Measurements from ENCODE around the gene CACNG1. TPM values are rescaled to one million over a fixed set of nuclear protein-coding genes. Genes with fewer than 3 reads are reported as not detected.

CACNG1 gene, protein sequence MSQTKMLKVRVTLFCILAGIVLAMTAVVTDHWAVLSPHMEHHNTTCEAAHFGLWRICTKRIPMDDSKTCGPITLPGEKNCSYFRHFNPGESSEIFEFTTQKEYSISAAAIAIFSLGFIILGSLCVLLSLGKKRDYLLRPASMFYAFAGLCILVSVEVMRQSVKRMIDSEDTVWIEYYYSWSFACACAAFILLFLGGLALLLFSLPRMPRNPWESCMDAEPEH
- total RNA-seq = not detected in 2 replicates

DNA sequence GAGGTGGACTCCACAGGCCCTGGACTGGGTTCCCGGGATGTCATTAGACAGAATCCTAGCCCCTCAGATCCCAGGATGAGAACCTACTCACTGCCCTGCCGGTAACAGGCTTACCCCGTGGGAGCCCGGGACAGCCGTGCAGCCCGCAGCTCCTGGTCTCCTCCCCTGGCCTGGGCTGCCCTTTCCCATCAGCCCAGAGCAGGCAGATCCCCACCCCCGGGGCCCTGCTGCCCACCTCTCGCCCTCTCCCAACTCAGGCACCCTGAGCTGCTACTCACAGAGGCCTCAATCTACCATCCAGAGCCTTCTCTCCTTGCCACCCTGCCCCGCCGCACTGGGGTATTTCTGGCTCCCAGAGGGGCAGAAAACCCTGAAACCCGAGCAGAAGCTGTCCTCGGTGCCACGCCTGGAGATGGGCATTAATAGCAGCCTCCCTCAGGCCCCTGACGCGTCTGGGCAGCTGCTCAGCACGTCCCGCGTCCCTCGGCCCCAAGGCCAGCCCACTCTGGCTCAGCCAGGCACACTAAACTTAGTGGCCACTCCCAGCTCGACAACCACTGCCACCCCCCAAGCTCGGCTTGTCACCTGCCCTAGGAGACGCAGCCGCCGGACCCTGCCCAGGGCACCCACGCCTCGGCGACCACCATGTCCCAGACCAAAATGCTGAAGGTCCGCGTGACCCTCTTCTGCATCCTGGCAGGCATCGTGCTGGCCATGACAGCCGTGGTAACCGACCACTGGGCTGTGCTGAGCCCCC lies at the start of gene CACNG1:
TSS of gene CACNG1 (plus strand) at position 539 of the 757 bp plus-strand sequence. CDS start at position 646, 107 bp downstream.
- peaks cover 3% of the 10 kb centered on the region for H3K27me3 Mint-ChIP-seq
- H3K4me3 Mint-ChIP-seq = no peak within 1 kb of the TSS
- no peaks in the 10 kb centered on the region for H3K36me3 Mint-ChIP-seq (ENCODE audit: low read depth)
- DNase-seq = no peak
- intact Hi-C loops (cut with micrococcal nuclease) = no loop called here
- peaks cover 8% of the 10 kb centered on the region for H3K9me3 Mint-ChIP-seq
- H3K4me1 Mint-ChIP-seq = no peaks in the 10 kb centered on the region
- no peak within 1 kb of the TSS for H3K27ac Mint-ChIP-seq

DNA sequence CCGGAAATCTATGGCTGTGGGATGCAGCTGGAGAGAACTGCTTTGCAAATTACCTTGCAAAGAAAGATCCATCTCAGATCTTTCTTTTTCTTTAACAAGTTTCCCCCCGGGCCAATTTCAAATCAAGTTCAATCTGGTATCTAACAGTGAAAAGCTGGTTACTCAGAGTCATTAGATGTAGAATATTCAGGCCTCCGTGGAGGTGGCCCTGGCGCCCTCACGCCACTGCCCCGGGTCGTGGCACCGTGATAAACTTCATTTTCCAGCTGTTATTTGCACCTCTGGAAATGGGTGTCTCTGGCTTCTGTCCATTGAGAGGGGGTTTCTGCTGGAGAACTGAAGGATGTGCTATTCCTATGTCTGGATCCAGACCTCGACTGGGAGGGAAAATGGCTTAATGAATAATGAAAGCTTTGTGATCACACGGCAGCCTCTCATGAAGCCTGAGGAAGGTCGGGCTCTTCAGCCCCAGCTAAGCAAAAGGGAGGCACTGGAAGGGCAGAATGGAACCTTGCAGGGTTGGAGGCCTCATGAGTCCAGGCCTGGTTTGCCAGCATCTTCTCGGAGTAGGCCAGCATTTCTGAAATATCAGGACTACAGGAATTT lies 49.3 kb upstream of the CACNG1 start:
- intact Hi-C loops (cut with micrococcal nuclease) = no loop called here
- peaks cover 4% of the 10 kb centered on the region for H3K27me3 Mint-ChIP-seq
- no peaks in the 10 kb centered on the region for H3K9me3 Mint-ChIP-seq
- H3K4me1 Mint-ChIP-seq = no peaks in the 10 kb centered on the region
- no peaks in the 10 kb centered on the region for H3K36me3 Mint-ChIP-seq (ENCODE audit: low read depth)
- DNase-seq = no peak
- no peak overlapping the region for H3K27ac Mint-ChIP-seq
- no peak overlapping the region for H3K4me3 Mint-ChIP-seq

DNA sequence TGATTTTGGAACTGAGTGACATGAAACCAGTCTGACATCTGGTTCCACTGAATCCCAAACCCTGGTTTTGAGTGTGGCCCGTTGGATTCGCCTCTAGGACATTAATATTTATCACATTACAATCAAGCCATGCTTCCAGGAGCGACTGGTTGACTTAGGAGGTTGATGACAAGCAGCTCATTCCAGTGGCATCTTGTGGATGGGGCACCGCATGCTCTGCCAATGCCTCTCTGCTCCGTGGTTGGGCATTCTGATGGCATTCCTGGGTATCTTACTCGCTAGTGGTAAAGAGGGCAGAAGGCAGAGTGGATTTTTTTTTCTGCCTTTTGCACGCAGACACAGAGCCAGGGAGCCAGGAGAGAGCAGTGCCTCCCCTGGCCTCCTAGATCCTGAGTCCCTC lies 48.4 kb upstream of the CACNG1 start:
- Mint-ChIP-seq H3K27ac (no peak overlapping the region), H3K4me3 (no peak overlapping the region), H3K36me3 (ENCODE audit: low read depth) (no peaks in the 10 kb centered on the region), H3K4me1 (no peaks in the 10 kb centered on the region), H3K9me3 (no peaks in the 10 kb centered on the region), H3K27me3 (peaks cover 4% of the 10 kb centered on the region)
- DNase-seq = no peak
- intact Hi-C loops (cut with micrococcal nuclease) = no loop called here

DNA sequence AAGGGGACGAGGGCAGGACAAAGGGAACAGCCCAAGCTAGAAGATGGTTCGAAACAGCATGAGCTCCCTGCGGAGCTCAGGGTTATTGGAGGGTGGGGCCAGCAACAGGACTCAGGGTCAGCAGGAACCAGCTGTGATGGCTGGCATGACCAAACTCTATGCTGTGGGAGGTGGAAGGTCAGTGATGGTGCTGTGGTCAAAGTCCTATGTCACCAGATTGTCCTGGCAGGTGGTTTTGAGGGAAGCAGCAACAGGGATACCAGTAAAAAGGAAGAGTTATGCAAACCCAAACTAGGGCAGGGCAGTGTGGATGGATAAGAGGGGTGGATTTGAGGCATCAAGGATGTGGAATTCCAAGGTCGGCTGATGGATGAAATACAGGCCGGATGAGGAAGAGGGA lies 47.4 kb upstream of the CACNG1 start:
- Mint-ChIP-seq H3K4me1 (no peaks in the 10 kb centered on the region), H3K27ac (no peak overlapping the region), H3K36me3 (ENCODE audit: low read depth) (no peaks in the 10 kb centered on the region), H3K4me3 (no peak overlapping the region), H3K27me3 (no peaks in the 10 kb centered on the region), H3K9me3 (peaks cover 3% of the 10 kb centered on the region)
- intact Hi-C loops (cut with micrococcal nuclease) = no loop called here
- no peak for DNase-seq

DNA sequence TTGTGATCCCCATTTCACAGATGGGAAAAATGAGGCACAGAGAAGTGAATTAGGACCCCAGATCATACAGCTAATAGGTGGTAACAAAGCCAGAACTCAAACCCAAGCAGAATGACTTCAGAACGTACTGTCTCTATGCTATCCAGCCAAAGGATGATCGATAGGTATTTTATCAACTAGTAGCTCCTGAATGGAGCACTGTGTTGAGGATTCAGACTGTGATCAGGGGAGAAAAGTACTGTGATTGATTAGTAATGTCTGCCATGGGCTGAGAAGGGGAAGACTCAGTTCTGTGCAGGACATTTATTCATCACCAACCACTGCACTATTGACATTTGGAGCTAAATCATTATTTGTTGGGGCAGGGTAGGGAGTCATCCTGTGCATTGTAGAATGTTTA lies 41.1 kb upstream of the CACNG1 start:
- no peaks in the 10 kb centered on the region for H3K4me1 Mint-ChIP-seq
- DNase-seq = no peak
- H3K27me3 Mint-ChIP-seq = peaks cover 10% of the 10 kb centered on the region
- H3K9me3 Mint-ChIP-seq = peaks cover 8% of the 10 kb centered on the region
- intact Hi-C loops (cut with micrococcal nuclease) = loop anchor here (2.0 kb wide), 1 partner anchor 56 kb away; no protein-coding TSS in a partner anchor
- no peaks in the 10 kb centered on the region for H3K36me3 Mint-ChIP-seq (ENCODE audit: low read depth)
- H3K4me3 Mint-ChIP-seq = no peak overlapping the region
- no peak overlapping the region for H3K27ac Mint-ChIP-seq

DNA sequence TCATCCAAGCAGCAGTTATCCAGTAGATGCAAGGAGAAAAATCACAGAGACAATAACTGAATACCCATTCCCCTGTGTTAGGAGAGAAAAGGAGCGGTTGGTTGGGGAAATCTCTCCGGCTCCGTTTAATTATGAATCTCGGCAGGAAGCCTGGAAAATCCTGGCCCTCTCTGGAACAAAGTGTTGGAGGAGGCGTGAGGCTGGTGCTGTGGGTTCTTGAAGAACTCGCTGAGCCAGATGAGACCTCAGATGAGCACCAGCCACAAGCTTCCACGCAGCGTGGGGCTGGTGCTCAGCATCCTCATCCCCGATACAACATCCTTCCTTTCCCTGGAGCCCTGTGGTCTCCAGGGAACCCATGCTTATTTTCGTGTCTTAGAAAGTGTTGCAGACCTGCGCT lies 40.2 kb upstream of the CACNG1 start:
- Mint-ChIP-seq H3K9me3 (peaks cover 8% of the 10 kb centered on the region), H3K36me3 (ENCODE audit: low read depth) (no peaks in the 10 kb centered on the region), H3K27ac (no peak overlapping the region), H3K27me3 (peaks cover 12% of the 10 kb centered on the region), H3K4me1 (no peaks in the 10 kb centered on the region), H3K4me3 (no peak overlapping the region)
- no peak for DNase-seq
- intact Hi-C loops (cut with micrococcal nuclease) = no loop called here

DNA sequence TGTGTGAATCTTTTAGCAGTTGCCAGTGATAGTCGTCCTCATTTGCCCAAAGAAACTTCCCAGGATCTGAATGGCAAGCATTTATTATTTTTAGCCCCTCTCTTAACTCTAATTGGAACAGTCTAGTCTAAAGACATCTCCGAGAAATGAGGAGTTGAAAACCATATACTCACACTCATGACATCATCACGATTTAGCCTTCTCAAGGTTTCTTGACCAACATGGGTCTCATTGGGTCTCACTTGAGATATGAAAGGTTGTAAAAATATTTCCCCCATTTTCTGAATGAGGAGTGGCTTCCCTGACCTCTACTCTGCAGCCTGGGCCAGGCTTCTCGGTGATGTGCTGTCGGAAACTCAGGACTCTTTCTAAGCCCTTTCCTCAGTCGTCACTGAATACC lies 37.1 kb upstream of the CACNG1 start:
- intact Hi-C loops (cut with micrococcal nuclease) = no loop called here
- Mint-ChIP-seq H3K4me1 (no peaks in the 10 kb centered on the region), H3K9me3 (peaks cover 4% of the 10 kb centered on the region), H3K4me3 (no peak overlapping the region), H3K36me3 (ENCODE audit: low read depth) (no peaks in the 10 kb centered on the region), H3K27ac (no peak overlapping the region), H3K27me3 (peaks cover 12% of the 10 kb centered on the region)
- DNase-seq = no peak

DNA sequence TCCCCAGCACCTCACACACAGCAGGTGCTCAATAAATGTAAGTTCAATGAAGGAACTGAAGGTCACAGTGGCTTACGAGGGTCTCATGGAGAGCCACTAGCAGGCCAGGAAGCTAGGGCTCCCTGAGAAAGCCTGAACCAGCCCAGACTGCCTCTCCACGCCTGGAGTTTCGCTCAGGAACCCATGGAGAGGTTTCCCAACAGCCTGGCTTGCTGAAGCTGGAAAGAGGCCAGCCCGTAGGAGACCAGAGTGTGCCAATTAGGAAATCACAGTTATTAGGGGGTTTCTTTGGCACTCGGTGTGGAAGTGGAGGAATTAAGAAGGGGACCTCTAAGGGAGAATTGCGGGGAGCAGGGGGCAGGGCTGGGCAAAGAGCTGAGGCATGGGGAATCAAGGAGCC lies 36.3 kb upstream of the CACNG1 start:
- intact Hi-C loops (cut with micrococcal nuclease) = no loop called here
- Mint-ChIP-seq H3K36me3 (ENCODE audit: low read depth) (no peaks in the 10 kb centered on the region), H3K27me3 (peaks cover 8% of the 10 kb centered on the region), H3K4me1 (no peaks in the 10 kb centered on the region), H3K9me3 (peaks cover 2% of the 10 kb centered on the region), H3K27ac (no peak overlapping the region), H3K4me3 (no peak overlapping the region)
- DNase-seq = no peak

DNA sequence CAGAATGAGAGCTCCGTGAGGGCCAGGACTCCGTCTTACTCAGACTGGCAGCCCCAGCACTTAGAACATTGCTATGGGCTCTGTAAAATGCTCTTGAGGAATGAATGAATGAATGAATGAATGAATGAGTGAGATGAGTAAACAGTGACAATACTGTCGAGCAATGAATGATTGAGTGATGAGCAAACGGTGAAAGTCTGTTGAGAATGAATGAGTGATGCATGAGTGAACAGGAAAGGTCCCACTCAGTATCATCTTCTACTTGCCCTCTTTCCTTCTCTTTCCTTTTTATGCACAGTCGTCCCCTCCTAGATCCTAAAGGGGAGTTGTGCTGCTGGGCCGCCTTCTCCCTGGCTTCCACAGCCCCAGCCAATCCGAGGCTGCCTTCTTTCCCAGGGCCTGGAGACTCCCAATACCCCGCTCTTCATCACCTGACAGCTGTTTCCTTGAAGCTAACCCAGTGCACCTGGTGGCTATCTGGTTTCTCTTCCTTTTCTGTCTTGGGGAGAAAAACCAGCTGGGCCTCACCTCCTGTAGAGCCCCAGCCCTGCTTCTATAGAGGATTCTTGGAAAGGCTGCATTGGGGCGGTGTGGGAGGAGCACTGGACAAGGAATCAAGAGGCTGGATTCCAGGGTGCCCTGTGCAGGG lies 32.7 kb upstream of the CACNG1 start:
- no peaks in the 10 kb centered on the region for H3K36me3 Mint-ChIP-seq (ENCODE audit: low read depth)
- H3K4me3 Mint-ChIP-seq = no peak overlapping the region
- no peak for DNase-seq
- intact Hi-C loops (cut with micrococcal nuclease) = no loop called here
- peaks cover 3% of the 10 kb centered on the region for H3K27me3 Mint-ChIP-seq
- no peaks in the 10 kb centered on the region for H3K9me3 Mint-ChIP-seq
- no peak overlapping the region for H3K27ac Mint-ChIP-seq
- H3K4me1 Mint-ChIP-seq = no peaks in the 10 kb centered on the region

DNA sequence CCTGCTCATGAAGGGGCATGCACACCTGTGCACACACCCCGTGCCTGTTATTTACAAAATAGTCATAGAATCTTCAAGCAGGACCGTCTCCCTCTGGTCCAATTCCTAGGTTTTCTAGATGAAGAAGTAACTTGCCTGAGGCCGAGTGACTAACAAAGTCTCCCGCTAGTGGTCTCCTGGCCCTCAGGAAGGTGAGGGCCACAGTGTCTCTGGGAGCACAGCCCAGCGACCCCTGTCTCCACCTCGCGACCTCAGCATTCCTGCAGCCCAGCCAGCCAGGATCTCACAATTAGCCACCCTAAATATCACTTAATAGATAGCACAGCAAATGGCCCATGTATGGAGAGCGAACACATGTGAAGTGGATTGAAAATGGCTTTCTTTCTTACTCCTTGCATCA lies 30.5 kb upstream of the CACNG1 start:
- no peak for DNase-seq
- Mint-ChIP-seq H3K9me3 (no peaks in the 10 kb centered on the region), H3K27ac (no peak overlapping the region), H3K27me3 (peaks cover under 1% of the 10 kb centered on the region), H3K4me3 (no peak overlapping the region), H3K4me1 (no peaks in the 10 kb centered on the region), H3K36me3 (ENCODE audit: low read depth) (no peaks in the 10 kb centered on the region)
- intact Hi-C loops (cut with micrococcal nuclease) = no loop called here

DNA sequence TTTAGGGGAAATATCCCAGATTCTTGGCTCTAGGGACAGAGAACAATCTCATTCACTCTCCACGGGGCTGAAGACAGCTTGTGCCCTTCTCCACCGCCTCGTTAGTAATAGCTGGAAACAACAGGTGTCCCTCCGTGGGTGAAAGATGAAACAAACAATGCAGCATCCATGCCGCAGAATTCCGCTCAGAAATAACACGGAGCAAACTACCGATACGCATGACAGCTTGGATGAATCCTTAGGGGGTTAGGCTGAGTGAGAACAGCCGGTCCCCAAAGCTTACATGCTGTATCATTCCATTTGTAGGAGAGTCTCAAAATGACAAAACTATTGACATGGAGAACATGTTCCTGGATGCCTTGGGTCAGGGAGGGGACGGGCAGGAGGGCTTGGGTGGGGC lies 29.4 kb upstream of the CACNG1 start:
- intact Hi-C loops (cut with micrococcal nuclease) = no loop called here
- H3K4me3 Mint-ChIP-seq = no peak overlapping the region
- no peak for DNase-seq
- no peak overlapping the region for H3K27ac Mint-ChIP-seq
- no peaks in the 10 kb centered on the region for H3K36me3 Mint-ChIP-seq (ENCODE audit: low read depth)
- H3K9me3 Mint-ChIP-seq = no peaks in the 10 kb centered on the region
- H3K27me3 Mint-ChIP-seq = no peaks in the 10 kb centered on the region
- H3K4me1 Mint-ChIP-seq = no peaks in the 10 kb centered on the region

DNA sequence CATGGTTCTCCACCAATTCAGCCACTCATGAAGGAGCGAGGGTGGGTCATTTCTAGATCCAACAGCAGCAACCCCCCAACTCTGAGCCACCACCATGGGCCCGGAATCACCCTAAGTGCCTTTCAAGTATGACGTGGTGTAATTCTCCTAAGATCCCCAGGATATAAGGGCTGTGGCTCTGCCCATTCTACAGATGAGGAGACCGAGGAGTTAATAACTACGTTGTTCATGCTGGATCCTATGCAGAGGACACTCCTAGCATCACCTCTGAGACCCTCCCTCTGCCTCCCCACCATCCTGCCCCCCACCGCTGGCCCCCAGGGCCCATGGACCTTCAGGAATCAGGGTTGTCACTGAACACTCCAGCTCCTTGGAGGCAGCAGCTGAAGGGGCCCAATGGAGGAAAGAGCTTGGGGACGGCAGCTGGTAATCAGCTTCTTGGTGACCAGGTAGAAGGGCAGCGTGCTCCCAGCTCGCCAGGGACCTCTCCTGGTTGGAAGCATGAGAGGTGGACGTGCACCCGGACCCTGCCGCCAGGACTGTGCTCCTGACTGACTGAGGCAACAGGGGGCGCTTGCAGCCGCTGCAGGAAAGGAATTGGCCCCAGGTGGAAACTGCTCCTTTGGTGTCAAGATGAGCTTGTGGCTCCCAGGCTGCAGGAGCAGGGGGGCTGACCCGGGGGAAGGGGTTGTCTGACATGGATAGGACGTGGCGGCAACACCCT lies 28.2 kb upstream of the CACNG1 start:
- intact Hi-C loops (cut with micrococcal nuclease) = no loop called here
- Mint-ChIP-seq H3K4me3 (no peak overlapping the region), H3K27me3 (no peaks in the 10 kb centered on the region), H3K27ac (no peak overlapping the region), H3K36me3 (ENCODE audit: low read depth) (no peaks in the 10 kb centered on the region), H3K4me1 (no peaks in the 10 kb centered on the region), H3K9me3 (no peaks in the 10 kb centered on the region)
- no peak for DNase-seq

DNA sequence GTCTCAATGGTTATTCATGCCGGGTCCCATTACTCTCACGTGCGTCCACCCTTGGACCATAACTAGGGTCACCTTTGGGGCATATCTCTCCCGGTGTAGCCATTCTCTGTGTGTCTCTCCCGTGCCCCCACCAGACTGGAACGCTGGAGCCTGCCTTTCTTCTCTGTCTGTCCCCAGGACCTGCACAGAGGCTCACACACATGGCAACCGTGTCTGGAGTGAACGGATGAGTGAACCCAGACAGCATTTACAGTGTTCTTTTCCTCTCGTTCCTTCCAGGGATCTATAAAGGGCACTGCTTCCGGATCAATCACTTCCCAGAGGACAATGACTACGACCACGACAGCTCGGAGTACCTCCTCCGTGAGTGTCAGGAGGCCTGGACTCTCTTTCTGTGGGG lies 26.4 kb upstream of the CACNG1 start:
- H3K9me3 Mint-ChIP-seq = no peaks in the 10 kb centered on the region
- no peak for DNase-seq
- no peaks in the 10 kb centered on the region for H3K4me1 Mint-ChIP-seq
- no peaks in the 10 kb centered on the region for H3K36me3 Mint-ChIP-seq (ENCODE audit: low read depth)
- H3K4me3 Mint-ChIP-seq = no peak overlapping the region
- intact Hi-C loops (cut with micrococcal nuclease) = no loop called here
- no peak overlapping the region for H3K27ac Mint-ChIP-seq
- no peaks in the 10 kb centered on the region for H3K27me3 Mint-ChIP-seq
